ENCODE results near the gene ZBTB11.

GRCh38 chr3:101632586-101632985, 44.3 kb downstream of the ZBTB11 start:
- TF ChIP-seq POLR2A (IDR thresholded peaks at IDR 0.05; ENCODE audit: low read depth, low read length) = no peak
- no peak for TF ChIP-seq POLR2AphosphoS5 (IDR thresholded peaks at IDR 0.05; ENCODE audit: low read depth, low read length)
- TF ChIP-seq TAF1 (IDR thresholded peaks at IDR 0.05; ENCODE audit: borderline replicate concordance, low read depth, low read length) = no peak
